ENCODE results near the gene ADORA2B. TPM values are rescaled to one million over a fixed set of nuclear protein-coding genes. Genes with fewer than 3 reads are reported as not detected.

ADORA2B gene
- total and polyA plus RNA-seq, 2 of the 4 experiments (the other 2 are of a cell fraction) = 5.2 to 5.5 TPM

DNA sequence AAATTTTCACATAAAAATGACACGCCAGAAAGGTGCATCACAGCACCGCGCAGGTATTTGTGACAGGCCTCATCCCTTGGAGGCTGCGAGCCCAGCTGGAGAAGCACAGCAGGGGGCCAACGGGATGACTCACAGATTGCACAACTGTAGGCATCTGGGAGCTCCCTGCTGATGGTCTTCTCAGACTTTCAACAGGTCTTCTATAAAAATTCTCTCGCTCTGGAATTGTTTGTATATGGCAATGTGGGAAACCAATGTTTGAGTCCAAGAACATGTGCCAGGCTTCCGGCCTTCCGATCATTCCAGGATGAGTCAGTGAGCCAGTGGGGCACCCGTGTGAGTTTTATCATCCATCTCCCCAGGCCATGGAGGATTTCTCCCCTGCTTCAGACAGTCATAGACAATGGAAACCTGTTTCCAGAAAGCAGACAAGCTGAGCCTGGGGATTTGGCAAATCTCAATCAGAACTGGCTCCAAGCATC lies 24.1 kb upstream of the ADORA2B start:
- Histone ChIP-seq H4K8ac (ENCODE audit: low read depth in 2 of 2, low read length in 2 of 2) (peak overlapping the region; percentile 70 to 92), H3K36me3 (ENCODE audit: control insufficient read depth, insufficient read depth, low read length) (no peaks in the 10 kb centered on the region), H3K27me3 (ENCODE audit: control insufficient read depth, insufficient read depth, low read length) (no peaks in the 10 kb centered on the region), H2AK5ac (ENCODE audit: low read depth, low read length) (no peak overlapping the region), H3K14ac (replicated peaks; ENCODE audit: low read depth, low read length) (peak overlapping the region; percentile 94), H2BK15ac (ENCODE audit: low read depth, low read length) (peak overlapping the region; percentile 39; the same call in 2 of the 3 replicates), H4K5ac (ENCODE audit: low read depth, low read length) (peak overlapping the region; percentile 33; the same call in 1 of the 2 replicates), H3K27ac (ENCODE audit: insufficient read depth, low read length) (peak overlapping the region; percentile 62), H3K9ac (ENCODE audit: low read depth, low read length) (no peak overlapping the region), H3K4me3 (ENCODE audit: insufficient read depth, low read depth, low read length) (no peak overlapping the region), H2BK5ac (ENCODE audit: low read depth, low read length, poor library complexity, severe bottlenecking) (peak overlapping the region; percentile 82), H3K56ac (ENCODE audit: extremely low read depth, insufficient read depth, low read length) (peak overlapping the region; percentile 69), H2BK120ac (ENCODE audit: low read depth, low read length) (peak overlapping the region; percentile 98), H2AFZ (replicated peaks; ENCODE audit: low read length, poor library complexity) (peak overlapping the region; percentile 66), H2AK9ac (replicated peaks; ENCODE audit: low read depth, low read length, poor library complexity) (peak overlapping the region; percentile 53), H4K20me1 (ENCODE audit: insufficient read depth, low read length) (no peaks in the 10 kb centered on the region), H3K4ac (ENCODE audit: low read depth, low read length) (peak overlapping the region; percentile 95), H2BK20ac (ENCODE audit: low read depth, low read length) (peak overlapping the region; percentile 96), H3K9me1 (ENCODE audit: insufficient read depth, low read length) (peaks cover 3% of the 10 kb centered on the region), H4K91ac (ENCODE audit: insufficient read depth, low read depth, low read length) (peak overlapping the region; percentile 85), H3K79me1 (ENCODE audit: low read depth in 1 of 2, low read length in 2 of 2) (no peaks in the 10 kb centered on the region), H3K4me2 (ENCODE audit: low read depth, low read length) (no peak overlapping the region), H3K18ac (ENCODE audit: low read depth, low read length) (peak overlapping the region; percentile 72), H3K4me1 (ENCODE audit: control insufficient read depth, insufficient read depth, low read length) (peaks cover 4% of the 10 kb centered on the region), H3K9me3 (ENCODE audit: control insufficient read depth, insufficient read depth, low read length) (peaks cover 2% of the 10 kb centered on the region; the same call in 1 of the 2 replicates), H3K23ac (ENCODE audit: low read depth, low read length) (peak overlapping the region; percentile 81)
- dilution Hi-C loops (cut with HindIII; ENCODE audit: low sequenced_read_pairs, unreplicated experiment) = no loop called here
- no TSS peak for BruUV-seq (replicated peaks)
- WGBS, 2 experiments (ENCODE audit: extremely low coverage in 2 of 2, insufficient read length in 1 of 2) = 0% methylated on average over 2 of the region's 9 CpGs; no CpG with 5 or more reads in 1 of the 2 experiments
- DNase-seq = peak; percentile 97
- in situ Hi-C loops (cut with MboI; ENCODE audit: low sequenced_read_pairs) = no loop called here
- ChIA-PET CTCF (interaction anchor here (0.7 kb wide), 1 partner anchor 222 kb away, joined by 4 read pairs; no protein-coding TSS in a partner anchor), POLR2A (ENCODE audit: unreplicated experiment) (no interaction called here)
- intact Hi-C loops (cut with micrococcal nuclease) = loop anchor here (2.0 kb wide), 1 partner anchor 78 kb away; the partner anchor contains the start of genes TTC19 and ZSWIM7
- ATAC-seq (ENCODE audit: low read depth) = peak; percentile 85
- TF ChIP-seq MXI1 (IDR thresholded peaks at IDR 0.05; ENCODE audit: borderline replicate concordance, low read depth, low read length) (no peak), MAFK (IDR thresholded peaks at IDR 0.05; ENCODE audit: low read depth, low read length) (no peak), CHD1 (IDR thresholded peaks at IDR 0.05; ENCODE audit: low read depth, low read length) (no peak), RAD21 (IDR thresholded peaks at IDR 0.05; ENCODE audit: low read length) (0 out of 2 replicates have a peak, but pooled peaks have one; percentile 1), SMC3 (IDR thresholded peaks at IDR 0.05; ENCODE audit: low read depth, low read length) (no peak), CEBPB (IDR thresholded peaks at IDR 0.05; ENCODE audit: low read depth, low read length) (peak; percentile 99), MAZ (IDR thresholded peaks at IDR 0.05; ENCODE audit: borderline replicate concordance, low read depth, low read length) (0 out of 2 replicates have a peak, but pooled peaks have one; percentile 43), NFE2L2 (IDR thresholded peaks at IDR 0.05; ENCODE audit: low read depth, low read length) (0 out of 2 replicates have a peak, but pooled peaks have one; percentile 21), POLR2A (IDR thresholded peaks at IDR 0.05; ENCODE audit: low read depth, low read length) (no peak), BHLHE40 (IDR thresholded peaks at IDR 0.05; ENCODE audit: low read depth, low read length) (peak; percentile 85), FOS (IDR thresholded peaks at IDR 0.05; ENCODE audit: low read depth, low read length) (peak; percentile 89), RFX5 (IDR thresholded peaks at IDR 0.05; ENCODE audit: low read depth, low read length) (no peak)
- TF ChIP-seq, protein P1, sequence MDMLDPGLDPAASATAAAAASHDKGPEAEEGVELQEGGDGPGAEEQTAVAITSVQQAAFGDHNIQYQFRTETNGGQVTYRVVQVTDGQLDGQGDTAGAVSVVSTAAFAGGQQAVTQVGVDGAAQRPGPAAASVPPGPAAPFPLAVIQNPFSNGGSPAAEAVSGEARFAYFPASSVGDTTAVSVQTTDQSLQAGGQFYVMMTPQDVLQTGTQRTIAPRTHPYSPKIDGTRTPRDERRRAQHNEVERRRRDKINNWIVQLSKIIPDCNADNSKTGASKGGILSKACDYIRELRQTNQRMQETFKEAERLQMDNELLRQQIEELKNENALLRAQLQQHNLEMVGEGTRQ (IDR thresholded peaks at IDR 0.05; ENCODE audit: low read depth, low read length) = no peak
- TF ChIP-seq, protein P2, sequence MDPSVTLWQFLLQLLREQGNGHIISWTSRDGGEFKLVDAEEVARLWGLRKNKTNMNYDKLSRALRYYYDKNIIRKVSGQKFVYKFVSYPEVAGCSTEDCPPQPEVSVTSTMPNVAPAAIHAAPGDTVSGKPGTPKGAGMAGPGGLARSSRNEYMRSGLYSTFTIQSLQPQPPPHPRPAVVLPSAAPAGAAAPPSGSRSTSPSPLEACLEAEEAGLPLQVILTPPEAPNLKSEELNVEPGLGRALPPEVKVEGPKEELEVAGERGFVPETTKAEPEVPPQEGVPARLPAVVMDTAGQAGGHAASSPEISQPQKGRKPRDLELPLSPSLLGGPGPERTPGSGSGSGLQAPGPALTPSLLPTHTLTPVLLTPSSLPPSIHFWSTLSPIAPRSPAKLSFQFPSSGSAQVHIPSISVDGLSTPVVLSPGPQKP (IDR thresholded peaks at IDR 0.05; ENCODE audit: borderline replicate concordance, low read depth, low read length) = no peak
- TF ChIP-seq, protein P3, sequence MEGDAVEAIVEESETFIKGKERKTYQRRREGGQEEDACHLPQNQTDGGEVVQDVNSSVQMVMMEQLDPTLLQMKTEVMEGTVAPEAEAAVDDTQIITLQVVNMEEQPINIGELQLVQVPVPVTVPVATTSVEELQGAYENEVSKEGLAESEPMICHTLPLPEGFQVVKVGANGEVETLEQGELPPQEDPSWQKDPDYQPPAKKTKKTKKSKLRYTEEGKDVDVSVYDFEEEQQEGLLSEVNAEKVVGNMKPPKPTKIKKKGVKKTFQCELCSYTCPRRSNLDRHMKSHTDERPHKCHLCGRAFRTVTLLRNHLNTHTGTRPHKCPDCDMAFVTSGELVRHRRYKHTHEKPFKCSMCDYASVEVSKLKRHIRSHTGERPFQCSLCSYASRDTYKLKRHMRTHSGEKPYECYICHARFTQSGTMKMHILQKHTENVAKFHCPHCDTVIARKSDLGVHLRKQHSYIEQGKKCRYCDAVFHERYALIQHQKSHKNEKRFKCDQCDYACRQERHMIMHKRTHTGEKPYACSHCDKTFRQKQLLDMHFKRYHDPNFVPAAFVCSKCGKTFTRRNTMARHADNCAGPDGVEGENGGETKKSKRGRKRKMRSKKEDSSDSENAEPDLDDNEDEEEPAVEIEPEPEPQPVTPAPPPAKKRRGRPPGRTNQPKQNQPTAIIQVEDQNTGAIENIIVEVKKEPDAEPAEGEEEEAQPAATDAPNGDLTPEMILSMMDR (conservative IDR thresholded peaks at IDR 0.05; ENCODE audit: low read depth, low read length) = no peak

All from IMR-90 (cell line).